Pancreas (tissue), 10 donors: ENCODE data around the gene ERCC2. TPM values are rescaled to one million over a fixed set of nuclear protein-coding genes. Genes with fewer than 3 reads are reported as not detected.
"Not testable (repeated sequence)": the region's sequence is repeated elsewhere in the genome, so short reads cannot be mapped to it uniquely, and the experiment has no call there.

Experiments used
- ATAC-seq, 4 donors: fragments of 200-7000 bp; cut with Tn5 transposase; one replicate each; pipeline versions ENCODE4 v1.8.0 to v1.9.1; 2020; ENCODE audit warnings: mild to moderate bottlenecking in 4 of 4, moderate library complexity in 4 of 4
- DNase-seq, 6 donors: peaks; one replicate each; pipeline ENCODE4 v3.0.0-alpha.2; 2020
- FAIRE-seq: peaks from 2 replicates; lab custom pipeline; 2012; peaks lifted over from hg19 to GRCh38; lab: Jason Lieb, UNC
- H3K27ac ChIP-seq, 4 donors: fragments of 200-600 bp; sonication (generic); 1 replicate in 3 of 4; 2 replicates in 1 of 4; pipeline versions ENCODE4 v1.5.0 to v1.8.0; 2020
- H3K27me3 ChIP-seq, 4 donors: fragments of 200-600 bp; one replicate each; pipeline ENCODE4 v1.8.0; 2021
- H3K36me3 ChIP-seq, 3 donors: fragments of 200-600 bp; sonication (generic) in 1 of 3; one replicate each; pipeline versions ENCODE4 v1.5.0 to v1.8.0; 2020 to 2021
- H3K4me1 ChIP-seq, 3 donors: fragments of 200-600 bp; one replicate each; pipeline ENCODE4 v1.8.0; 2021
- H3K4me3 ChIP-seq, 4 donors: fragments of 200-600 bp; sonication (generic) in 2 of 4; one replicate each; pipeline versions ENCODE4 v1.5.0 to v1.8.0; 2020 to 2021
- H3K9me3 ChIP-seq, 4 donors: fragments of 200-600 bp; one replicate each; pipeline ENCODE4 v1.8.0; 2021
- CTCF ChIP-seq, 4 donors: fragments of 200-600 bp; sonication (generic) in 3 of 4; IDR thresholded peaks; one replicate each; pipeline versions ENCODE4 v1.5.0 to v1.8.0; 2021; ENCODE audit warnings: antibody characterized with exemption in 4 of 4
- WGBS, 2 donors: extraction: QIAGEN DNeasy Blood & Tissue Kit; methylation state at CpG; one replicate each; pipeline ENCODE4 v1.1.7; 2013; 5-methylcytosine and 5-hydroxymethylcytosine counted together
- intact Hi-C, 3 donors: fragments of 100-400 bp; cut with DNase I; formaldehyde crosslinking; loops; one replicate each; pipeline versions ENCODE4 v1.11.1 to v1.14.2; 2022
- polyA plus RNA-seq, 2 donors: library from polyadenylated mRNA; stranded (reverse); fragments of 200-250 nt; gene quantifications; one replicate each; pipeline ENCODE4 v1.2.3, GENCODE V29; 2013
- total RNA-seq, 6 donors: library from RNA; stranded (reverse); fragmentation: NEBNext Ultra II Directional in 4 of 6; extraction: Animal tissue kit (Norgen Biotek cat#: 25700) in 4 of 6; gene quantifications; one replicate each; pipeline versions ENCODE4 v1.2.1 to v1.2.4, GENCODE V29; 2021 to 2023
- donor health status: healthy with polysubstance abuse.
- donor health status: DM: no; HTN: no; CAD: no; lungs with moderate emphysema.
- donor health status: DM: no; HTN: no; CAD: no.
- donor health status: control.
- donor health status: control.
- donor health status: Bipolar disorder and iron deficiency.
- donor health status: DM: yes; HTN: yes; CAD: no.
- donor health status: DM: no; HTN: no; CAD: no.
- donor health status: DM: no; HTN: no; CAD: no.
- donor health status: DM: yes; HTN: yes; CAD: no.

The ERCC2 gene
- total and polyA plus RNA-seq, 8 donors, result 7.1 to 19.5 (median 10.2) TPM

GRCh38 chr19:45414468-45414867, 44.1 kb upstream of the ERCC2 start:
- Histone ChIP-seq H3K36me3 (peaks cover 0 to 7% (median 0%) of the 10 kb centered on the region in 3 donors), H3K4me1 (no peaks in the 10 kb centered on the region), H3K4me3 (no peak overlapping the region), H3K27me3 (no peaks in the 10 kb centered on the region), H3K9me3 (no peaks in the 10 kb centered on the region), H3K27ac (no peak overlapping the region)
- FAIRE-seq (no peak), DNase-seq (no peak), ATAC-seq (no peak)
- WGBS, 2 donors, result 93 to 96% methylated on average over 8 of the region's 8 CpGs
- intact Hi-C loops, result no loop called here
- TF ChIP-seq CTCF (IDR thresholded peaks at IDR 0.05), result no peak

- TF ChIP-seq CTCF (IDR thresholded peaks at IDR 0.05), result no peak
- intact Hi-C loops, result no loop called here
- H3K36me3 ChIP-seq, result peaks cover 0 to 7% (median 0%) of the 10 kb centered on the region in 3 donors
- H3K9me3 ChIP-seq, result no peaks in the 10 kb centered on the region
- 93% methylated on average over 6 of the region's 6 CpGs for WGBS, 2 donors
- ATAC-seq, result no peak
- no peak for DNase-seq
- no peak for FAIRE-seq
- H3K4me3 ChIP-seq, result no peak overlapping the region
- H3K27ac ChIP-seq, result no peak overlapping the region
- no peaks in the 10 kb centered on the region for H3K27me3 ChIP-seq
- no peaks in the 10 kb centered on the region for H3K4me1 ChIP-seq
These were observed 43.1 kb upstream of the ERCC2 start for GRCh38 chr19:45413497-45413896.

- FAIRE-seq, H3K4me3 ChIP-seq, H3K27me3 ChIP-seq, H3K27ac ChIP-seq, H3K4me1 ChIP-seq, H3K36me3 ChIP-seq, ATAC-seq, H3K9me3 ChIP-seq, intact Hi-C loops, DNase-seq: not testable (repeated sequence)
- WGBS, 2 donors, result 86 to 91% methylated on average over 4 of the region's 4 CpGs
These were observed 40.0 kb upstream of the ERCC2 start for GRCh38 chr19:45410330-45410729.

- DNase-seq, result no peak
- Histone ChIP-seq H3K4me1 (peaks cover 3 to 8% (median 4%) of the 10 kb centered on the region in 3 donors), H3K4me3 (no peak overlapping the region), H3K36me3 (peaks cover 0 to 7% (median 0%) of the 10 kb centered on the region in 3 donors), H3K27ac (no peak overlapping the region), H3K27me3 (no peaks in the 10 kb centered on the region), H3K9me3 (no peaks in the 10 kb centered on the region)
- ATAC-seq, result no peak
- 61 to 76% methylated on average over 4 of the region's 4 CpGs for WGBS, 2 donors
- TF ChIP-seq CTCF (IDR thresholded peaks at IDR 0.05), result no peak
- intact Hi-C loops, result no loop called here
- no peak for FAIRE-seq
These were observed 39.2 kb upstream of the ERCC2 start for GRCh38 chr19:45409557-45409920.

- Histone ChIP-seq H3K27me3 (no peaks in the 10 kb centered on the region), H3K4me1 (peaks cover 3 to 8% (median 4%) of the 10 kb centered on the region in 3 donors), H3K27ac (no peak overlapping the region), H3K4me3 (no peak overlapping the region), H3K36me3 (peaks cover 0 to 3% (median 0%) of the 10 kb centered on the region in 3 donors), H3K9me3 (no peaks in the 10 kb centered on the region)
- intact Hi-C loops, result no loop called here
- 83 to 84% methylated on average over 15 of the region's 15 CpGs for WGBS, 2 donors
- peak in 1 of 6 donors; percentile 12 for DNase-seq
- no peak for TF ChIP-seq CTCF (IDR thresholded peaks at IDR 0.05)
- no peak for ATAC-seq
- no peak for FAIRE-seq
These were observed 38.6 kb upstream of the ERCC2 start for GRCh38 chr19:45408830-45409556.
